H1 (cell line): ENCODE data around the gene WEE1.

ENCODE experiments used
- RAD21 ChIP-seq, 2 experiments: IDR thresholded peaks in 1 of 2; conservative IDR thresholded peaks in 1 of 2; 2 replicates each; pipeline ENCODE4 v1.6.1; 2011; ENCODE audit warnings: low read depth in 2 of 2, low read length in 2 of 2, improper control_type of control experiment in 1 of 2, inconsistent platforms in 1 of 2, mild to moderate bottlenecking in 1 of 2, moderate library complexity in 1 of 2
- SP1 ChIP-seq: IDR thresholded peaks from 2 replicates; pipeline ENCODE4 v1.6.1; 2011; ENCODE audit warnings: low read depth, low read length

GRCh38 chr11:9577556-9577955, 4.1 kb downstream of the WEE1 start:
- TF ChIP-seq SP1 (no peak), RAD21 (IDR thresholded peaks at IDR 0.05 in 1 of 2, conservative IDR thresholded peaks at IDR 0.05 in 1 of 2; ENCODE audit: low read depth in 2 of 2, low read length in 2 of 2) (no peak)
